HEK293T (cell line): ENCODE measurements around the gene SLC31A2.
A peak's percentile ranks its signal among the peaks of the same experiment; 100 is the strongest.
"Not testable (repeated sequence)": the region's sequence is repeated elsewhere in the genome, so short reads cannot be mapped to it uniquely, and the experiment has no call there.

Experiments used
- CTCF ChIA-PET: fragments of 350-600 bp; formaldehyde crosslinking; extraction: SDS; loops from one replicate; lab custom pipeline; 2021; ENCODE audit warnings: antibody characterized with exemption, inconsistent platforms; lab: Yijun Ruan, JAX
- POLR2A ChIA-PET: fragments of 350-600 bp; formaldehyde crosslinking; extraction: SDS; loops from one replicate; lab custom pipeline; 2020; ENCODE audit warnings: antibody characterized with exemption, inconsistent platforms; lab: Yijun Ruan, JAX
- DNase-seq: peaks from one replicate; pipeline ENCODE4 v3.0.0; 2012; ENCODE audit warnings: mixed read lengths; ENCODE audit errors: extremely low spot score
- ARNT ChIP-seq: fragments of 450-650 bp; IDR thresholded peaks from 2 replicates; pipeline ENCODE4 v1.6.1; 2017; ENCODE audit warnings: mild to moderate bottlenecking
- BHLHE40 ChIP-seq: fragments of 450-650 bp; IDR thresholded peaks from 2 replicates; pipeline ENCODE4 v1.6.1; 2016; ENCODE audit warnings: mild to moderate bottlenecking, moderate library complexity, borderline replicate concordance
- CTBP1 ChIP-seq: fragments of 450-650 bp; IDR thresholded peaks from 2 replicates; pipeline ENCODE4 v1.6.1; 2016; ENCODE audit warnings: borderline replicate concordance
- ELF4 ChIP-seq: fragments of 450-650 bp; IDR thresholded peaks from 2 replicates; pipeline ENCODE4 v1.6.1; 2017; ENCODE audit warnings: antibody characterized with exemption
- FOXA1 ChIP-seq: fragments of 450-650 bp; IDR thresholded peaks from 2 replicates; pipeline ENCODE4 v1.6.1; 2016; ENCODE audit warnings: mild to moderate bottlenecking
- FOXK2 ChIP-seq: fragments of 450-650 bp; IDR thresholded peaks from 2 replicates; pipeline ENCODE4 v1.6.1; 2016; ENCODE audit warnings: mild to moderate bottlenecking
- FOXM1 ChIP-seq: fragments of 450-650 bp; IDR thresholded peaks from 2 replicates; pipeline ENCODE4 v1.6.1; 2017; ENCODE audit warnings: mild to moderate bottlenecking, borderline replicate concordance
- HDGF ChIP-seq: fragments of 450-650 bp; IDR thresholded peaks from 2 replicates; pipeline ENCODE4 v1.6.1; 2017; ENCODE audit warnings: antibody characterized with exemption, borderline replicate concordance
- L3MBTL2 ChIP-seq: fragments of 450-650 bp; conservative IDR thresholded peaks from 2 replicates; pipeline ENCODE4 v1.6.1; 2016; ENCODE audit warnings: mild to moderate bottlenecking
- LEF1 ChIP-seq: fragments of 450-650 bp; IDR thresholded peaks from 2 replicates; pipeline ENCODE4 v1.6.1; 2017; ENCODE audit warnings: mild to moderate bottlenecking, borderline replicate concordance
- NFRKB ChIP-seq: fragments of 450-650 bp; IDR thresholded peaks from 2 replicates; pipeline ENCODE4 v1.6.1; 2016; ENCODE audit warnings: mild to moderate bottlenecking, moderate library complexity
- SP1 ChIP-seq: fragments of 450-650 bp; IDR thresholded peaks from 2 replicates; pipeline ENCODE4 v1.6.1; 2017
- SUZ12 ChIP-seq: fragments of 450-650 bp; IDR thresholded peaks from 2 replicates; pipeline ENCODE4 v1.6.1; 2016; ENCODE audit warnings: mild to moderate bottlenecking
- TARDBP ChIP-seq: fragments of 450-650 bp; IDR thresholded peaks from 2 replicates; pipeline ENCODE4 v1.6.1; 2016
- TF ChIP-seq, protein P1 (sequence below): fragments of 450-650 bp; IDR thresholded peaks from 2 replicates; pipeline ENCODE4 v1.6.1; 2016

The SLC31A2 gene

DNA sequence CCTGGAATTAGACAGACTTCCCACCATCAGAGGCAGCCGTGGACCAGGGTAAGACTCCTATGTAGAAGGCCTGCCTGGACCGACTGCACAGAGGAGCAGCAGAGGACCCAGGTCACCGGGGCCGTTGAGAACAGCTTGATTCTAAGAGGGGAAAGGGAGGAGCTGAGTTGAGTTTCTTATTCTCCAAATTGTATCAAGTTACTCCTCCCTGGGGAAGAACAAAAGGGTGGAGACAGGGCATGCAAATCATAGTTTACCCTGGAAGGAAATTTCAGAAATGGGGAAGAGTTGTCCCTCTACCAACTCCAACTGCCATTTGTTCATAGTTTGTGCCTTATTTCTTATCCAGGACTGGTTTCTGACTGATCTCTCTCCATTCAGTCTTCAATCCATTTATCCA lies 20.9 kb upstream of the SLC31A2 start:
- TF ChIP-seq ARNT (no peak), BHLHE40 (no peak), NFRKB (no peak), CTBP1 (no peak), SUZ12 (no peak), FOXK2 (no peak), SP1 (no peak), FOXM1 (no peak), FOXA1 (no peak), L3MBTL2 (no peak), HDGF (no peak)
- TF ChIP-seq, protein P1, sequence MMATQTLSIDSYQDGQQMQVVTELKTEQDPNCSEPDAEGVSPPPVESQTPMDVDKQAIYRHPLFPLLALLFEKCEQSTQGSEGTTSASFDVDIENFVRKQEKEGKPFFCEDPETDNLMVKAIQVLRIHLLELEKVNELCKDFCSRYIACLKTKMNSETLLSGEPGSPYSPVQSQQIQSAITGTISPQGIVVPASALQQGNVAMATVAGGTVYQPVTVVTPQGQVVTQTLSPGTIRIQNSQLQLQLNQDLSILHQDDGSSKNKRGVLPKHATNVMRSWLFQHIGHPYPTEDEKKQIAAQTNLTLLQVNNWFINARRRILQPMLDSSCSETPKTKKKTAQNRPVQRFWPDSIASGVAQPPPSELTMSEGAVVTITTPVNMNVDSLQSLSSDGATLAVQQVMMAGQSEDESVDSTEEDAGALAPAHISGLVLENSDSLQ: no peak
- ChIA-PET POLR2A (no interaction called here), CTCF (no interaction called here)
- no peak for DNase-seq

DNA sequence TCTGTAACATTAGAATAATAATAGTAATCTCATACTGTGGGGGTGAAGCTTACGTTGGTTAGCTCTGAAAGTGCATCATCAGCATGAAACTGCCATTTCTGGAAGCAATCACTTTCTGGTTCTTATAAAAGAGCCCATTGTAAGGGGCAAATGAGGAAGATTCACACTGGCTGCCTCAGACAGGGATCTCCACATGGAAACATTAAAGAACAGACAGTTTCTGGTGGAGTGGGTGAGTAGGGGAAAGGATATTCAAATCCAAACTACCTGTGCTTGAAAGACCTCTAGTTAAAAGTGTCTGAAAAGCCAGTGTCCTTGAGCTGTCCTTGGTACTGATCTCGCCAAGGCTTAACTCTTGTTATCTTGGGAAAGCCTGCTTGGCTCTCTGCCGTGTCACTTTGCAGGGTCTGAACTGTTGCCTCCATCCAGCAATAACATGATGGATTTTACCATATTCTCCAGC lies 19.1 kb upstream of the SLC31A2 start:
- DNase-seq: peak; percentile 32
- POLR2A ChIA-PET: no interaction called here
- TF ChIP-seq SUZ12 (no peak), NFRKB (no peak), ELF4 (no peak), FOXA1 (no peak), FOXM1 (no peak), TARDBP (no peak)
- CTCF ChIA-PET: no interaction called here

DNA sequence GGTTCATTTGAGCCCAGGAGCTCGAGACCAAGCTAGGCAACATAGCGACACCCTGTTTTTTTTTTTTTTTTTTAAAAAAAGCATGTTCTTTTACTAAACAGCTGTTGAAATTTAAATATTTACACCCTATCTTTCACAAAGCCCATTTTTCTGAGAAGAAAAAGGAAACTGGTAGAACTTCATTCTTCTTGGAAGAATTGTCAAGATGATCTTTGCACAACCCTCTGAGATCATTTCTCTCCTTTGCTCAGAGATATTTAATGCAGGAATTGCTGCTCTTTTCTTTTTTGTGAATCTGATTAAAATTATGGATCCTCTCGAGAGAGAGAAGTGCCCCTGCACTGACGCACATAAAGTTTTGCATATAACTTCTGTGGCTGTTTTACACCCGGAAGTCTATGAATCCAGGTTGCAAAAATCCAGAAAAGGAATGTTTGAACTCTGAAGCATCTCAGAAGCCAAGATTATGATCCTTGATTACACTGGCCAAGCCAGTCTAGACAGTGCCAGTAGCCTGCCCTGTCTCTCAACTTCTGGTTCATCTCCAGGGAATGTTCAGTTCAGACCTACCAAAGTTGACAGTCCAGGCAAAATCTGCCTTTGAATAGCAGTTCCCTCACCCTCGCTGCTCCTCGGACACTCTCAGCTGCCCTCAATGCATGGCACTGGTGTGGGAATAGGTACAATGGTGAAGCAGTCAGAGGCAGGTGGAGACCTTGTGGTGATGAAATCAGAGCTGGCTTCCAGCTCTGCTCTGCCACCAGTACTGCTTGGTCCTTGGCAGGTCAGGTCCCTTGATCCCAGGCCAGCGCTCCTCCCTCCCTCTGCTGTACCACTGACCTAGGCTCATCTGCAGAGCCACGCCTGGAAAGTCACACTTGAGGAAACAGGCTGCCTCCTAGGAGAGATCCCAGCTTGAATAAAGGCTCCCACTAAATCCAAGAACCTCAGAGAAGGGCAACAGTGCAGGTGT lies 13.3 kb upstream of the SLC31A2 start:
- CTCF ChIA-PET: no interaction called here
- DNase-seq: no peak
- TF ChIP-seq CTBP1: no peak
- POLR2A ChIA-PET: no interaction called here

DNA sequence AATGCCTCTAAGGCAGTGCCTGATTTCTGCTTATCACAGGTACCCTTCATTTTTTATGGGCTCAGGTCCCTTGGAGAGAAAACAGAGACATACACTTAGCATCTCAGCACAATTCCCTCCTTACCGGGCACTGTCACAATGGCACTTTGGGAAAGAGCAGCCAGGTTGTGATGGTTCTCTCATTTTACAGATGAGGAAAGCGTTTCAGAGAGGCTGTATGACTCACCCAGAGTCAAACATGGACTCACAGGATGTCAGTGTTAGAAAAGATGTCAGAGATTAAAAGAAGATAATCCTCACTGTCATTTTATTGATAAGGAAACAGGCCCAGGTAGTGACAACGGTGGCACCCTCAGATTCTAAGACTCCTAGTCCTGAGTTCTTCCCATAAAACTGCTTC lies 12.0 kb upstream of the SLC31A2 start:
- ChIA-PET CTCF (no interaction called here), POLR2A (no interaction called here)
- TF ChIP-seq SUZ12: no peak
- no peak for TF ChIP-seq FOXM1
- TF ChIP-seq ARNT: no peak
- TF ChIP-seq, protein P1: no peak
- no peak for TF ChIP-seq LEF1
- TF ChIP-seq BHLHE40: no peak
- TF ChIP-seq CTBP1: no peak
- TF ChIP-seq ELF4: no peak
- no peak for TF ChIP-seq TARDBP
- no peak for TF ChIP-seq NFRKB
- TF ChIP-seq FOXK2: no peak
- TF ChIP-seq SP1: no peak
- TF ChIP-seq FOXA1: no peak
- no peak for TF ChIP-seq HDGF
- no peak for TF ChIP-seq L3MBTL2
- DNase-seq: no peak

DNA sequence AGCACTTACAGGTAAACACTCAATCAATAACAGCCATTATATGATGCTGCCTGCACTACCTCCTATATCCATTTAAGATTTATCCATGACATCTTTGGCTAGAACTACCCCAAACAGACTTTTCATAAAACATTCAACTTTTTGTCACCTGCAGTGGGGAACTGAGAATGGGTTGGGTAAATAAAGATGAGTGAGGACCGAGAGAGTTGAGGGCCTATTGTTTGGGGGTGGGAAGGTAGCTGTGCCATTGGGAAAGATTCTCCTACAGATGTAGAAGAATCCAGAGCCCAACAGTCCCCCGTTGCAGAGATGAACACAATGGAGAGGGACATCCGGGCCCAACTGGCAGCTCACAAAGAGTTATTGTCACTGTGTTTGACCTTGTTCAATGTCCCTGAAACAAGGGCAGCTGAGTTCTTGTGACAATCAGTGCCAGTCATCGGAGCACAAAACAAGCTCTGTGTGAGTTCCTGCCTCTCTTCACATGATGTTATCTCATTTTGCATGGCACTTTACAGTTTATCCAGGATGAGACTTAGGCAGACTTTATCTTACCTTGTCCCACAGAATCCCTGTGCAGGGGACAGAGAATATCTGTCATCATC lies 11.5 kb upstream of the SLC31A2 start:
- no peak for DNase-seq
- ChIA-PET CTCF (no interaction called here), POLR2A (no interaction called here)
- TF ChIP-seq, protein P1: no peak
- TF ChIP-seq SP1: no peak
- no peak for TF ChIP-seq NFRKB

DNA sequence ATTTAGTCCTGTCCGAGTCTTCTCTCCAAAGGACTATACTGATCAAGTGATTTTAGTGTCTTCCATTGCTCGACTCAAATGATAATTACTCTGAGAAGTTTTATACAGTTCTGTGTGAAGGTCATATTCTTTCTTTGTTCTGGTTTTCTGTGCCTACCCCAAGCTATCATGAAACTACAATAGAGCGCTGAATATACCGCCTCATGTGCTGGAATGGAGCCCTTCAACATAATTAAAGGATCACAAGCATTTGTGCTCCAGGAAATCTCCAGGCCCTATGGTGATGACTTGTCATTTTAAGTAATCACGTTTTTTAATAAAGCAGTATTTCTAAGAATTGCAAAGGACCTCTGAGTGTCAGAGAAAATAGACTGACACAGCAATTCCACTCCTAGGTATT lies 10.9 kb upstream of the SLC31A2 start:
- CTCF ChIA-PET: no interaction called here
- DNase-seq: no peak
- TF ChIP-seq NFRKB (no peak), LEF1 (no peak), ARNT (no peak)
- POLR2A ChIA-PET: no interaction called here

DNA sequence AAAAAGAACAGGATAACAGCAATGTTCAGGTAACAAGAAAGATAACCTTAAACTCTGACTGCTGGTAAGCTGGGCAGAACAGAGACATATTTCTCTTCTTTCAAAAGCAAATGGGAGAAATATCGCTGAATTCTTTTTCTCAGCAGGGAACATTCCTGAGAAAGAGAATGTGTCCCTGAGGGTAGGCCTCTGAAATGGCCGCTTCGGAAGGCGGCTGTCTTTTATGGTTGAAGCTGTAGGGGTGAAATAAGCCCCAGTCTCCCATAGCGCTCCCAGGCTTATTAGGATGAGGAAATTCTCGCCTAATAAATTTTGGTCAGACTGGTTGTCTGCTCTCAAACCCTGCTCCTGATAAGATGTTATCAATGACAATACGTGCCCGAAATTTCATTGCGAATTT lies 9.9 kb upstream of the SLC31A2 start:
- POLR2A ChIA-PET, DNase-seq, CTCF ChIA-PET: not testable (repeated sequence)
